GM19455 (cell line): ENCODE data around the gene SBSN.
"Not testable (repeated sequence)": the region's sequence is repeated elsewhere in the genome, so short reads cannot be mapped to it uniquely, and the experiment has no call there.

Source experiments
- ATAC-seq: cut with Tn5 transposase; IDR thresholded peaks from one replicate; pipeline ENCODE4 v1.9.1; 2021; ENCODE audit not compliant: unreplicated experiment

SBSN gene

GRCh38 chr19:35476149-35476548, 52.0 kb downstream of the SBSN start:
- no peak for ATAC-seq

DNA sequence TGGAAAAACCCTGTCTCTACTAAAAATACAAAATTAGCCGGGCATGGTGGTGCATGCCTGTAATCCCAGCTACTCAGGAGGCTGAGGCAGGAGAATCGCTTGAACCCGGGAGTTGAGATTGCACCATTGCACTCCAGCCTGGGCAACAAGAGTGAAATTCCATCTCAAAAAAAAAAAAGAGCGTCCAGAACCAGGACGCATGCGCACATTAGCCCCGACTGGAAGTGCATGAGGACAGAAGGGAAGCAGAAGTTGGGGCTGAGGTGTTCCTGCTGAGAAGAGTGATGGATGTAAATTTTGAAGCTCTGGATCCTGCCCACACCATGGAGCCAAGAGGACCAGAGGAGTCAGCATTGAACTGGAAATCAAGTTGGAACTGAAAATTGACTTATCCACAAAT, 53.5 kb downstream of the SBSN start:
- ATAC-seq: not testable (repeated sequence)

DNA sequence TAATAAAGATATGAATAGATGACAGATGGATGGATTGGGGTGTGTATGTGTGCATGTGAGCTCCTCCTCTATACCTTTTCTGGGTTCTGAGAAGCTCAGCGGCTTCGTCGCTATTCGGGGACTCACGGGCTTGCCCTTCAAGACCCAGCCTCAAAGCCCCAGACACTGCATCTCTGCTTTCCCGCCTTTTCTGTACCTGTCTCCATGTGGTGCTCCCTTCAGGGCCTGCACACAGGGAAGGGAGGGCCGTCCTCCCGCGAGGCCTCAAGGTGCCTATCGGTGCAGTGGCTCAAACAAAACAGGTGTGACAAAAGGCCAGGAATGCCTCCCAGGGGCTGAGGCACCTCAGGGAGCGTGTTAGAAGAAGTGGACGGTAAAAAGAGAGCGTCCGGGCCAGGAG, 54.0 kb downstream of the SBSN start:
- no peak for ATAC-seq
